SKM-1 treated with dmso at 0.1 percent for 144 hours (cell line): Measurements from ENCODE around the gene VPS39.

Experiments used
- DNase-seq: peaks from one replicate; lab custom pipeline; 2025; ENCODE audit not compliant: unreplicated experiment; lab: John Stamatoyannopoulos, UW

VPS39 gene

GRCh38 chr15:42145546-42146455 lies 62.3 kb downstream of the VPS39 start:
- DNase-seq, result no peak

GRCh38 chr15:42144841-42145375 lies 63.2 kb downstream of the VPS39 start:
- DNase-seq, result no peak

GRCh38 chr15:42143866-42144625 lies 64.1 kb downstream of the VPS39 start:
- DNase-seq, result no peak

- no peak for DNase-seq
Measured at GRCh38 chr15:42143356-42143755, 64.7 kb downstream of the VPS39 start.

- no peak for DNase-seq
Measured at GRCh38 chr15:42141795-42142667, 66.1 kb downstream of the VPS39 start.

GRCh38 chr15:42141246-42141645 lies 66.9 kb downstream of the VPS39 start:
- no peak for DNase-seq

- DNase-seq, result no peak
Measured at GRCh38 chr15:42140383-42141070, 67.6 kb downstream of the VPS39 start.

- no peak for DNase-seq
Measured at GRCh38 chr15:42139596-42139995, 68.5 kb downstream of the VPS39 start.

- DNase-seq, result no peak
Measured at GRCh38 chr15:42138968-42139386, 69.1 kb downstream of the VPS39 start.

- no peak for DNase-seq
Measured at GRCh38 chr15:42138411-42138810, 69.7 kb downstream of the VPS39 start.

- peak; percentile 11 for DNase-seq
Measured at GRCh38 chr15:42137461-42138261, 70.4 kb downstream of the VPS39 start.

- no peak for DNase-seq
Measured at GRCh38 chr15:42136513-42136912, 71.6 kb downstream of the VPS39 start.

- no peak for DNase-seq
Measured at GRCh38 chr15:42135351-42135750, 72.8 kb downstream of the VPS39 start.

- no peak for DNase-seq
Measured at GRCh38 chr15:42134617-42135245, 73.4 kb downstream of the VPS39 start.

GRCh38 chr15:42133886-42134502 lies 74.1 kb downstream of the VPS39 start:
- DNase-seq, result peak; percentile 37

- DNase-seq, result no peak
Measured at GRCh38 chr15:42133356-42133755, 74.7 kb downstream of the VPS39 start.

GRCh38 chr15:42131826-42132806 lies 76.0 kb downstream of the VPS39 start:
- DNase-seq, result no peak
